GM12801 (cell line): ENCODE measurements around the gene RPS6KA4.

Experiments
- TF ChIP-seq, protein P1 (sequence below): IDR thresholded peaks from one replicate; pipeline ENCODE4 v1.5.1; 2011; ENCODE audit warnings: control low read depth; ENCODE audit not compliant: insufficient read length; ENCODE audit errors: extremely low read depth

RPS6KA4 gene

DNA sequence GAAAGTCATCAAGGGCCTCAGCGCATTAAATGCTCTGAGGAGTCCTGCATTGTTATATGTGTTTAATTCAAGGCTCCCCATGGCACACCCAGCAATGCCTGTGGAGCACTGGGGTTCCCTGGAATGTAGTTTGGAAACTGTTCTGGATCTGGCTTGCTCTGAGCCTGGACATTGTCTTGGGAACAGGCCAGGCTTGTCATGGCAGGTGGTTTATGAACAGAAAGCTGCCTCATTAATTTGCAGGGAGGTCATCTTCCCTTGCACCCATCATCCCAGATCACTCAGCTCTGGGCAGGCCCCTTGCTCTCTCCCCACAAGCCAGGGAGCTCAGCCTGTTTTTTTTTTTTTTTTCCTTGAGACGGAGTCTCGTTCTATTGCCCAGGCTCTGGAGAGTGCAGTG is 32.9 kb downstream of the RPS6KA4 start:
- TF ChIP-seq, protein P1, sequence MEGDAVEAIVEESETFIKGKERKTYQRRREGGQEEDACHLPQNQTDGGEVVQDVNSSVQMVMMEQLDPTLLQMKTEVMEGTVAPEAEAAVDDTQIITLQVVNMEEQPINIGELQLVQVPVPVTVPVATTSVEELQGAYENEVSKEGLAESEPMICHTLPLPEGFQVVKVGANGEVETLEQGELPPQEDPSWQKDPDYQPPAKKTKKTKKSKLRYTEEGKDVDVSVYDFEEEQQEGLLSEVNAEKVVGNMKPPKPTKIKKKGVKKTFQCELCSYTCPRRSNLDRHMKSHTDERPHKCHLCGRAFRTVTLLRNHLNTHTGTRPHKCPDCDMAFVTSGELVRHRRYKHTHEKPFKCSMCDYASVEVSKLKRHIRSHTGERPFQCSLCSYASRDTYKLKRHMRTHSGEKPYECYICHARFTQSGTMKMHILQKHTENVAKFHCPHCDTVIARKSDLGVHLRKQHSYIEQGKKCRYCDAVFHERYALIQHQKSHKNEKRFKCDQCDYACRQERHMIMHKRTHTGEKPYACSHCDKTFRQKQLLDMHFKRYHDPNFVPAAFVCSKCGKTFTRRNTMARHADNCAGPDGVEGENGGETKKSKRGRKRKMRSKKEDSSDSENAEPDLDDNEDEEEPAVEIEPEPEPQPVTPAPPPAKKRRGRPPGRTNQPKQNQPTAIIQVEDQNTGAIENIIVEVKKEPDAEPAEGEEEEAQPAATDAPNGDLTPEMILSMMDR, result no peak

DNA sequence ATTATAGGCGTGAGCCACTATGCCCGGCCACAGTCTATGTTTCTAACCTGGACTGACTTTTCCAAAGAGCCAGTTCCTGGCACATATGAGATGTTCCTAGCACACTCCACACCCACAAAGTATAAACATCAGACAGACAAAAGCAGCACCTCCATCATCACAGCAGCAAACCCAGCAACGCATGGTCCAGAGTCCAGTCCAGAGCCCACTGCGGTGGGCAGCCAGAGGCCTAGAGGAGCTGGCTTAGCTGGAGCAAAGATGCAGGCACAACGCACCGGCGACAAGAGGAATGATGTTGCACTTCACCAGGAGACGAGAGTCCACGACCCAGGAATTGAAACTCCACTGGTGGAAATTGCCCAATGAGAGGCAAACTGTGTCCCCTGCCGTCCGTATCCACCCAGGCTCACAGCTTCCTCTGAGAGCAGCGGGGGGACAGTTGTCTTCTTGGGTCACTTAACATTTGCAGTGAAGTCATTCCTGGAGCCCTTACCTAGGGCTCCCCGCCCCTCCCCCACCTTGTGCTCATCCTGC is 36.6 kb downstream of the RPS6KA4 start:
- TF ChIP-seq, protein P1, result no peak

DNA sequence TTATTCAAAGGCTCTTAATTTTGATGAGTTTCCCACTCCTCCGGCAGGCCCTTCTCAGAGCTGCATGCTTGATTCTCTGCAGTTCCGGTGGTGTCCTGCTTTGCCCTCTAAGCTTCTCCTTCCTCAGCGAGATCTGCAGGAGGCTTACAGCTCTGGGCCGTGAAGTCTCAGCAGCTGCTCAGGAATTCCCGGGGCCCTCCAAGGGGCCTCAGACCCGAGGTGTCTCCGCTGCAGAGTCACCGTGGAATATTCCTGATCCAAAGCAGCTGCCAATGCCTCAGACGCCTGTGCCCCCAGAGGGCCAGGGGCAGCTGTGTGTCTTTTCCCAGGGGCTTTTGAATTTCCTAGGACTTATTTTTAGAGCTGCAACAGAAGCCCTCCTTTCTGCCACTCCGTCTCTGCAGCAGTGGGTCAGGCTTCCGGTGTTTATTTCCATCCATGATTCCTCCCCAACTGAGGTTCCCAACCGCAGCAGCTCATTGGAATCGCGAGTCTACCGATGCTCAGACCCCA is 37.2 kb downstream of the RPS6KA4 start:
- TF ChIP-seq, protein P1, result no peak

DNA sequence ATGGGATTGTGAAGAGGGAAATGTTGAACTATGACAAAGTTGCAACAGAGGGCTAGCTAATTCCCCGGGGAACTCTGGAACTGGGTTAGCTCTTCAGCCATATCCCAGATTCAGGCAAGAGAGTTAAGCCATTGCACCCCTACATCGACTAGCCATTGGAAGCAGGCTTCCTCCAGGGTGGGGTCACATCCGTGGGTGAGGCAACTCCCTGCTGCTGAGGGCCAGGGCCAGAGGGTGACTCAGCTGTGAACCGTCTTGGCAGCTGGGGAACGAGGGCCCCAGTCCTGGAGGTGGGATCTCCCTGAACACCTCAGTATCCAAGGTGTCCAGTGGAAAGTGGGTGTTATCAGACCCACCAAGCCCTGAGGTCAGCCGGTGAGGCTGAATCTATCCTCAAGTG is 41.1 kb downstream of the RPS6KA4 start:
- TF ChIP-seq, protein P1, result no peak

DNA sequence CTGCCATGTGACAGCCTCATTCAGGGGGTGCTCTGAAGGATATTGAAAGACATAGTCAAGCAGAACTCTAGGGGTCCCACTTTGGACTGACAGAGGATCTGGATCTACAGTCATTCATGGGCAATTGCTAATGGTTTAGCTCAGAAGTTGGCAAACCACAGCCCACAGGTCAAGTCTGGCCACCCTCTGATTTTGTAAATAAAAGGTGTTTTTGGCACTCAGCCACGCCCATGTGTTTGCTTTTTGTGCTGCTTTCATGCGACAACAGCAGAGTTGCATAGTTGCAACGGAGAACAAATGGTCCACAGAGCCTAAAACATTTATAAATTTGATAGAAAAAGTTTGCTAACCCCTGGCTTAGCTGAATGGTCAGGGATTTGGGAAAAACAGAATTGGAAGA is 41.7 kb downstream of the RPS6KA4 start:
- TF ChIP-seq, protein P1, result no peak

DNA sequence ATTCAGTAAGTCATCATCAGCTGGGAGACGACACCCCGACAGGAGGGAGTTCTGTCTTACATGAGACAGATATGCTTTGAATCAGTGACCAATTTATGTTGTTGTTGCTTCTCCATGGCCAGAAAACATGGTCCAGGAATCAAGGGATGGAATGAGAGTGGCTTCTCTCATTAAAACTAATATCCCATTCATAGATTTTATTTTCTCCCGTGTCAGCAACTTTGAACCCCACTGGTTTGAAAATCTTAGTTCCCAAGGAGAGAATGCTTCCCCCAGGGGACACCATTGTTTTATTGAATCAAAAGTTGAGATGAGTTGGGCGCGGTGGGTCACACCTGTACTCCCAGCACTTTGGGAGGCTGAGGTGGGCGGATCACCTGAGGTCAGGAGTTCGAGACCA is 42.8 kb downstream of the RPS6KA4 start:
- TF ChIP-seq, protein P1, result no peak

DNA sequence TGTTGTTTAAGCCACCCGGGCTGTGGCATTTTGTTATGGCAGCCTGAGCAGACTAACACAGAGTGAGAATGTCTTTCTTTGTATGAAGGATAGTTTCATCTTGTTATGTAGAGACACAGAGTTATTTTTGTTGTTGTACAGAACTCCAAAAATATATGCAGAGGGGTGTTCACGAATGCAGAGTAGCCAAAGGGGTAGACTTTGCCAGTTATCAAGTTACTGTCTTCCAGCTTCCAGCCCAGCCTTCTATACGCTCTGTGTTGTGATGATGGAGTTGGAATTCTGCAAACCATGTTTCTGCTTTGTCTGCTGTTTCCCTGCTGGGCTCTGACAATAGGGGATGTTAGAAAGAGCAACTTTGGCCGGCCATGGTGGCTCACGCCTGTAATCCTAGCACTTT is 44.1 kb downstream of the RPS6KA4 start:
- TF ChIP-seq, protein P1, result no peak
